Left lung (tissue), 10 donors: ENCODE data around the gene SLC15A1. TPM values are rescaled to one million over a fixed set of nuclear protein-coding genes. Genes with fewer than 3 reads are reported as not detected.
A peak's percentile ranks its signal among the peaks of the same experiment; 100 is the strongest.

ENCODE experiments used
- ATAC-seq: fragments of 200-7000 bp; cut with Tn5 transposase; one replicate; pipeline ENCODE4 v1.9.1; 2020; ENCODE audit warnings: moderate library complexity
- DNase-seq, 4 donors: peaks; one replicate each; pipeline ENCODE4 v3.0.0-alpha.2; 2013 to 2020
- H3K27ac ChIP-seq, 2 donors: fragments of 200-600 bp; sonication (generic) in 1 of 2; one replicate each; pipeline versions ENCODE4 v1.5.0 to v1.8.0; 2020 to 2021
- H3K27me3 ChIP-seq, 2 donors: fragments of 200-600 bp; sonication (generic) in 1 of 2; one replicate each; pipeline versions ENCODE4 v1.5.0 to v1.8.0; 2020 to 2021
- H3K36me3 ChIP-seq, 2 donors: fragments of 200-600 bp; sonication (generic) in 1 of 2; one replicate each; pipeline versions ENCODE4 v1.5.0 to v1.8.0; 2020 to 2021
- H3K4me1 ChIP-seq, 2 donors: fragments of 200-600 bp; one replicate each; pipeline ENCODE4 v1.8.0; 2021
- H3K4me3 ChIP-seq, 2 donors: fragments of 200-600 bp; sonication (generic) in 1 of 2; one replicate each; pipeline versions ENCODE4 v1.5.0 to v1.8.0; 2020 to 2021; ENCODE audit warnings: mild to moderate bottlenecking in 1 of 2
- H3K9me3 ChIP-seq, 2 donors: fragments of 200-600 bp; sonication (generic) in 1 of 2; one replicate each; pipeline versions ENCODE4 v1.5.0 to v1.8.0; 2020 to 2021
- intact Hi-C, 2 donors: fragments of 100-400 bp; cut with DNase I; formaldehyde crosslinking; loops; one replicate each; pipeline versions ENCODE4 v1.11.2 to v1.14.2; 2022
- polyA plus RNA-seq, 6 donors: library from polyadenylated mRNA; unstranded; fragments of 120-200 nt; gene quantifications; one replicate each; pipeline ENCODE4 v1.2.1, GENCODE V29; 2013; ENCODE audit not compliant: insufficient read length in 6 of 6
- total RNA-seq, 2 donors: library from RNA; stranded (reverse); fragmentation: NEBNext Ultra II Directional; extraction: Animal tissue kit (Norgen Biotek cat#: 25700); gene quantifications; one replicate each; pipeline ENCODE4 v1.2.1, GENCODE V29; 2021
- TF ChIP-seq, protein P1 (sequence below), 2 donors: fragments of 200-600 bp; sonication (generic) in 1 of 2; IDR thresholded peaks; one replicate each; pipeline versions ENCODE4 v1.5.0 to v1.8.0; 2021; ENCODE audit warnings: antibody characterized with exemption in 2 of 2
- donor health status: DM: no; HTN: yes; CAD: no.
- donor health status: DM: no; HTN: no; CAD: no.

Gene SLC15A1
- total and polyA plus RNA-seq, 8 donors: 0.61 to 0.94 (median 0.80) TPM; not detected in 2

- Histone ChIP-seq H3K36me3 (no peaks in the 10 kb centered on the region), H3K4me1 (no peaks in the 10 kb centered on the region), H3K9me3 (no peaks in the 10 kb centered on the region), H3K27me3 (no peaks in the 10 kb centered on the region), H3K27ac (no peak overlapping the region), H3K4me3 (no peak overlapping the region)
- TF ChIP-seq, protein P1, sequence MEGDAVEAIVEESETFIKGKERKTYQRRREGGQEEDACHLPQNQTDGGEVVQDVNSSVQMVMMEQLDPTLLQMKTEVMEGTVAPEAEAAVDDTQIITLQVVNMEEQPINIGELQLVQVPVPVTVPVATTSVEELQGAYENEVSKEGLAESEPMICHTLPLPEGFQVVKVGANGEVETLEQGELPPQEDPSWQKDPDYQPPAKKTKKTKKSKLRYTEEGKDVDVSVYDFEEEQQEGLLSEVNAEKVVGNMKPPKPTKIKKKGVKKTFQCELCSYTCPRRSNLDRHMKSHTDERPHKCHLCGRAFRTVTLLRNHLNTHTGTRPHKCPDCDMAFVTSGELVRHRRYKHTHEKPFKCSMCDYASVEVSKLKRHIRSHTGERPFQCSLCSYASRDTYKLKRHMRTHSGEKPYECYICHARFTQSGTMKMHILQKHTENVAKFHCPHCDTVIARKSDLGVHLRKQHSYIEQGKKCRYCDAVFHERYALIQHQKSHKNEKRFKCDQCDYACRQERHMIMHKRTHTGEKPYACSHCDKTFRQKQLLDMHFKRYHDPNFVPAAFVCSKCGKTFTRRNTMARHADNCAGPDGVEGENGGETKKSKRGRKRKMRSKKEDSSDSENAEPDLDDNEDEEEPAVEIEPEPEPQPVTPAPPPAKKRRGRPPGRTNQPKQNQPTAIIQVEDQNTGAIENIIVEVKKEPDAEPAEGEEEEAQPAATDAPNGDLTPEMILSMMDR (IDR thresholded peaks at IDR 0.05): no peak
- ATAC-seq (no peak), DNase-seq (no peak)
- intact Hi-C loops: no loop called here
These were observed 33.6 kb upstream of the SLC15A1 start for GRCh38 chr13:98786023-98786422.

DNA sequence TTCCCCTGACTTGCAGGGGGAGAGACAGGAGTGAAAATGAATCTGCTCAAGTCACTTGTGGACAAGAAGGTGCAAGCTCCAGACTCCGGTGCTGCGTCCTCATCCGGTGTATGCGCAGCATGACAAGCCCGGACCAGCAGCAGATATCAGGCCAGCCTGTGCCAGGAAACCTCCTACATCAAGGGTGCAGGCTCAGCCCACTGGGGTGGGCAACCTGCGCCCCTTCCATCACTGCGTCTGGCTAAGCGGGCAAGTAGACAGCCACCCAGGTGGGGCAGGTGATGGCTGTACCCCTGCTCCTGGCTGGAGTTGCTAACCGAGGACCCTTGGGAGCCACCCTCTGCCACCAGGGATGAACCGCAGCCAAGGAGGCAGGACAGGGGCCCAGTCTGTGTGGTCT is 32.9 kb upstream of the SLC15A1 start:
- TF ChIP-seq, protein P1 (IDR thresholded peaks at IDR 0.05): no peak
- Histone ChIP-seq H3K4me1 (no peaks in the 10 kb centered on the region), H3K4me3 (no peak overlapping the region), H3K9me3 (no peaks in the 10 kb centered on the region), H3K27me3 (no peaks in the 10 kb centered on the region), H3K27ac (no peak overlapping the region), H3K36me3 (no peaks in the 10 kb centered on the region)
- intact Hi-C loops: no loop called here
- DNase-seq (no peak), ATAC-seq (no peak)

GRCh38 chr13:98784666-98785065 is 32.2 kb upstream of the SLC15A1 start:
- no peaks in the 10 kb centered on the region for H3K4me1 ChIP-seq
- intact Hi-C loops: no loop called here
- no peaks in the 10 kb centered on the region for H3K27me3 ChIP-seq
- TF ChIP-seq, protein P1 (IDR thresholded peaks at IDR 0.05): no peak
- no peak for ATAC-seq
- no peaks in the 10 kb centered on the region for H3K36me3 ChIP-seq
- DNase-seq: no peak
- no peak overlapping the region for H3K4me3 ChIP-seq
- H3K9me3 ChIP-seq: no peaks in the 10 kb centered on the region
- H3K27ac ChIP-seq: no peak overlapping the region

- no peak overlapping the region for H3K27ac ChIP-seq
- DNase-seq (peak in 1 of 4 donors; percentile 59), ATAC-seq (no peak)
- intact Hi-C loops: no loop called here
- no peaks in the 10 kb centered on the region for H3K9me3 ChIP-seq
- H3K4me3 ChIP-seq: no peak overlapping the region
- no peaks in the 10 kb centered on the region for H3K36me3 ChIP-seq
- H3K4me1 ChIP-seq: no peaks in the 10 kb centered on the region
- TF ChIP-seq, protein P1 (IDR thresholded peaks at IDR 0.05): no peak
- no peaks in the 10 kb centered on the region for H3K27me3 ChIP-seq
These were observed 31.5 kb upstream of the SLC15A1 start for GRCh38 chr13:98783856-98784478.

GRCh38 chr13:98782654-98783053 is 30.2 kb upstream of the SLC15A1 start:
- H3K4me1 ChIP-seq: no peaks in the 10 kb centered on the region
- no peak for ATAC-seq
- no peak overlapping the region for H3K27ac ChIP-seq
- no peaks in the 10 kb centered on the region for H3K9me3 ChIP-seq
- intact Hi-C loops: no loop called here
- H3K4me3 ChIP-seq: no peak overlapping the region
- H3K36me3 ChIP-seq: no peaks in the 10 kb centered on the region
- no peaks in the 10 kb centered on the region for H3K27me3 ChIP-seq
- DNase-seq: no peak
- TF ChIP-seq, protein P1 (IDR thresholded peaks at IDR 0.05): no peak
